Motor neuron (in vitro differentiated cells): ENCODE measurements around the gene C1QTNF9. TPM values are rescaled to one million over a fixed set of nuclear protein-coding genes. Genes with fewer than 3 reads are reported as not detected.
"Not testable (repeated sequence)": the region's sequence is repeated elsewhere in the genome, so short reads cannot be mapped to it uniquely, and the experiment has no call there.

Source experiments
- ATAC-seq, 8 experiments: fragments of 200-7000 bp; cut with Tn5 transposase; replicated peaks in 6 of 8; 2 replicates each; pipeline ENCODE4 v1.8.0; 2021; ENCODE audit warnings: mild to moderate bottlenecking in 8 of 8, moderate library complexity in 8 of 8
- H3K27ac ChIP-seq, 2 donors: fragments of 250-450 bp; sonication (Bioruptor Pico); 2 replicates each; pipeline ENCODE4 v1.9.0; 2021; ENCODE audit warnings: antibody characterized with exemption in 2 of 2, mild to moderate bottlenecking in 2 of 2, moderate library complexity in 1 of 2
- H3K4me1 ChIP-seq, 2 donors: fragments of 250-450 bp; sonication (Bioruptor Pico); replicated peaks in 1 of 2; 2 replicates each; pipeline ENCODE4 v1.6.1; 2021; ENCODE audit warnings: antibody characterized with exemption in 2 of 2, mild to moderate bottlenecking in 2 of 2, moderate library complexity in 1 of 2
- H3K4me3 ChIP-seq, 5 donors: fragments of 250-450 bp; sonication (Bioruptor Pico); 2 replicates each; pipeline ENCODE4 v1.9.0; 2021; ENCODE audit warnings: antibody characterized with exemption in 5 of 5, mild to moderate bottlenecking in 5 of 5, moderate library complexity in 4 of 5
- WGBS, 10 experiments: fragments of 450-650 bp; shearing (Covaris generic); methylation state at CpG; one replicate each; pipeline ENCODE4 v1.0.0; 2022; 5-methylcytosine and 5-hydroxymethylcytosine counted together
- in situ Hi-C, 9 experiments: fragments of 400-800 bp; cut with MboI; loops; one replicate each; pipeline ENCODE4 v1.15.0; 2021; ENCODE audit warnings: low sequenced_read_pairs in 9 of 9, low pct_unique_long_range_greater_than_20kb in 2 of 9; ENCODE audit not compliant: unreplicated experiment in 9 of 9
- total RNA-seq, 8 experiments: library from RNA; unstranded; fragments of 300-600 nt; gene quantifications; 2 replicates each; pipeline versions ENCODE4 v1.2.3 to v1.2.4, GENCODE V29; 2022

Gene C1QTNF9
- under 1 TPM in 3 of 8 experiments, not detected in 5; 0.20 to 0.31 (median 0.22) TPM for total RNA-seq

- not testable (repeated sequence) for ATAC-seq, H3K27ac ChIP-seq, H3K4me1 ChIP-seq, H3K4me3 ChIP-seq
- in situ Hi-C loops, result loop anchor here in 1 of 9 experiments (25.0 kb wide), 1 partner anchor 228 kb away; no protein-coding TSS in a partner anchor
- 83 to 100% (median 92%) methylated on average over 1 to 2 of the region's 2 CpGs; no CpG with 5 or more reads in 4 of the 10 experiments for WGBS, 10 experiments
These were observed at the start of gene C1QTNF9 for GRCh38 chr13:24309300-24309699. TSS of gene C1QTNF9 (plus strand) at chr13:24309580. CDS start at chr13:24316004, 6,424 bp downstream.

GRCh38 chr13:24261566-24261965 is 47.8 kb upstream of the C1QTNF9 start:
- in situ Hi-C loops, result no loop called here
- peaks cover 0 to 3% of the 10 kb centered on the region in 2 donors for H3K4me1 ChIP-seq
- H3K4me3 ChIP-seq, result no peak overlapping the region
- no peak overlapping the region for H3K27ac ChIP-seq
- WGBS, 10 experiments, result 82 to 100% (median 90%) methylated on average over 1 to 3 of the region's 3 CpGs; no CpG with 5 or more reads in 3 of the 10 experiments
- ATAC-seq, result no peak

DNA sequence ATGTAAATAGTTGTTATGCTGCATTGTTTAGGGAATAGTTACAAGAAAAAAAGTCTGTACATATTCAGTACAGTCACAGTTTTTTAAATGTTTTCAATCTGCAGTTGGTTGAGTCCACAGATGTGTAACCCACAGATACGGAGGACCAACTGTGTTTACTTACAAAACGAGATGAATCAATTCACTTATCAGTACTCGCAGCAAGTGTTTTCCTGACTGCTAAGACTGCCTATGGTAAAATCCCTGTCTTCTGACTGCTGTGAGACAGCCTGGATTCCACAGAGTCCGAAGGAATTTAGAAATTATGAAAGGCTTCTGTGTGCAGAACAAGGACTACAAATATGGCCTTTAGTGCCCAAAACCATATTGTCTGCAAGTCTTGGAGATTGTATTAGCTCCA is 45.7 kb upstream of the C1QTNF9 start:
- H3K4me3 ChIP-seq, result no peak overlapping the region
- peaks cover 0 to 3% of the 10 kb centered on the region in 2 donors for H3K4me1 ChIP-seq
- peak in 5 of 8 experiments; percentile 44 to 92 (median 45) for ATAC-seq
- H3K27ac ChIP-seq, result no peak overlapping the region
- 24 to 100% (median 82%) methylated on average over 1 to 4 of the region's 4 CpGs; no CpG with 5 or more reads in 1 of the 10 experiments for WGBS, 10 experiments
- in situ Hi-C loops, result no loop called here

DNA sequence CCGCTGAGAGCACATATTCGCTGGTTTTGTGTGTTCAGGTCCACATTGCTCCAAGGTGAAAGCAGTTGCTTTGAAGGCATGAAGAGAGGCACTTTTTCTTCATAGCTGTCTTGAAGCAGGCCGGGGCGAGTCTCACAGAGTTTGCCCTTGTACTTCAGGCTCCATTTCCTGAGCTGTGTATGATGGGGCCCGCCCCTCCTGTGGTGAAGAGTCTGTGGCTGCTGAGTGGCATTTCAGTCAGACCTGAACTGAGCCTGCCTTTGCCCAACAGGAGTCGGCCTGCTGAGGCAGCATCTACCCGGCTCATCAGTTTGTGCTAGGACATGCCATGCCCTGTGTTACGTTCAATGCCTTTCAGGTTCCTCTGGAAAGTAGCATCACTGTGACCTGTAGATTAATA is 44.4 kb upstream of the C1QTNF9 start:
- no peak overlapping the region for H3K4me3 ChIP-seq
- peaks cover 0 to 3% of the 10 kb centered on the region in 2 donors for H3K4me1 ChIP-seq
- in situ Hi-C loops, result no loop called here
- H3K27ac ChIP-seq, result no peak overlapping the region
- peak in 1 of 8 experiments; percentile 40 for ATAC-seq
- 75 to 100% (median 96%) methylated on average over 1 to 5 of the region's 8 CpGs; no CpG with 5 or more reads in 3 of the 10 experiments for WGBS, 10 experiments

DNA sequence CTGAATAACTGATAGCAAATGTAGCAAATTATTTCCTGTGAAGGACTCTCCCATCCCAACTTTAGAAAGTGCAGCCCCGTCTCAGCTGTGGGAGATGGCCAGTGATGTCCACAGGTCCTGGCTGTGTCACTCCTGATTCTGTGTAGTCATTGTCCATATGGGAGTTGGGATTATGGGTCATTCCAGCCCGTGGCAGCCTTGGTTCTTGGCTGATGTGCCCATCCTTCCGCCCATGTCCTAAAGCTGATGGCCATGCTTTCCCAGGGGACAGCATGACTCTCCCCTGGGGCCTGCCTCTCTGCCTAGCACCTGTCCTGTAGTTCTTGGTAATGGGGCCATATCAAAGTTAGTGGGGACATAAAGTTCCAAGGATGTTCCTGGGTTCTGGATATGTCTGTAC is 43.9 kb upstream of the C1QTNF9 start:
- in situ Hi-C loops, result no loop called here
- no peak for ATAC-seq
- no peak overlapping the region for H3K27ac ChIP-seq

GRCh38 chr13:24267274-24267673 is 42.1 kb upstream of the C1QTNF9 start:
- H3K4me1 ChIP-seq, result peaks cover 18 to 21% of the 10 kb centered on the region in 2 donors
- no peak for ATAC-seq
- no peak overlapping the region for H3K4me3 ChIP-seq
- WGBS, 10 experiments, result 25 to 100% (median 90%) methylated on average over 1 to 3 of the region's 3 CpGs; no CpG with 5 or more reads in 1 of the 10 experiments
- in situ Hi-C loops, result no loop called here
- H3K27ac ChIP-seq, result no peak overlapping the region

More for the DNA sequence above, 43.9 kb upstream of the C1QTNF9 start:
- Histone ChIP-seq H3K4me1 (peaks cover 3 to 5% of the 10 kb centered on the region in 2 donors), H3K4me3 (no peak overlapping the region)
- WGBS, 10 experiments, result 90% methylated on average over 2 of the region's 3 CpGs; no CpG with 5 or more reads in 9 of the 10 experiments

DNA sequence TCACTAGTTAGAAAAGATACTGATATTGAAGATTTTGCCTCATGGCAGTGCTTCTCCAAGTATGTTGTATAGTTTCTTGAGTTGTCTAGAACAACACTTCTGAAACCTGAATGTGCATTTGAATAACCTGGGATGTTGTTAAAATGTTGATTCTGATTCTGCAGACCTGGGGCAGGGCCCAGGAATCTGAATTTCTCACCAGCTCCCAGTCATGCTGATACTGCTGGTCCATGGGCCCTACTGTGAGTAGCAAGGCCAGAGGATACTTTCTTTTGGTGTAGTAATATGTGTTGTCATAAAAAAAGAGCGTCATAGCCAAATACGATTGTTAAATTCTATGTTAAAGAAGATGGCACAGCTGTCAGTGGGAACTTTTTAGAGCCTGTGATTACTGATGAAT is 41.6 kb upstream of the C1QTNF9 start:
- in situ Hi-C loops, result no loop called here
- peaks cover 23 to 26% of the 10 kb centered on the region in 2 donors for H3K4me1 ChIP-seq
- ATAC-seq, result no peak
- no peak overlapping the region for H3K27ac ChIP-seq
- H3K4me3 ChIP-seq, result no peak overlapping the region
- 84 to 100% (median 95%) methylated on average over 1 to 2 of the region's 2 CpGs; no CpG with 5 or more reads in 2 of the 10 experiments for WGBS, 10 experiments

- in situ Hi-C loops, result no loop called here
- ATAC-seq, result no peak
- H3K27ac ChIP-seq, result no peak overlapping the region
- no peak overlapping the region for H3K4me3 ChIP-seq
- peaks cover 27 to 30% of the 10 kb centered on the region in 2 donors for H3K4me1 ChIP-seq
- WGBS, 10 experiments, result 73 to 98% (median 93%) methylated on average over 2 to 4 of the region's 4 CpGs; no CpG with 5 or more reads in 3 of the 10 experiments
These were observed 39.6 kb upstream of the C1QTNF9 start for GRCh38 chr13:24269821-24270220.

DNA sequence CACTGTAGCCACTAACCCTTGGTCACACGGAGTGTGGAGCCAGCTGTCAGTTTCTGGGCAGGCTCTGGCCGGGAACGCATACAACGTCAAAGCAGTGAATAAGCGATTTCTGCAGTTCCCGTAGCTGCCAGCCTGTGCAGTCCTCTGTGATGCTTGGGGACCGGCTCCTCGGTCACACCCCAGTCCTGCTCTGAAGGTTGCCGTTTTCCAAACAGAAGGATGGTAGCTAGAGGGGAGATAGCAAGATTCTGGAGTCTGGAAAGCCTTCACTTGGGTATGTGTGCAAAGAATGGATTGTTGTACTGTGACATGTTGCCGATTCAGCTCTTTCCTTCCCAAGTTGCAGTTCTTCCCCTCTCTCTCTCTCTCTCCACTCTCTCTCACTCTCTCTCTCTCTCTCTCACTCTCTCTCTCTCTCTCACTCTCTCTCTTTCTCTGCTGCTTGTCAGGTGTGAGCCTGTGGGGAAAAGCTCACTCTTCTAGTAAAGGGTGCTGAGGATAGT is 38.7 kb upstream of the C1QTNF9 start:
- peaks cover 31 to 35% of the 10 kb centered on the region in 2 donors for H3K4me1 ChIP-seq
- in situ Hi-C loops, result no loop called here
- peak overlapping the region in 1 of 2 donors; percentile 4 for H3K27ac ChIP-seq
- 6 to 16% (median 12%) methylated on average over 4 to 10 of the region's 10 CpGs; no CpG with 5 or more reads in 5 of the 10 experiments for WGBS, 10 experiments
- peak; percentile 59 to 98 (median 90) for ATAC-seq
- peak overlapping the region; percentile 4 to 32 (median 23) for H3K4me3 ChIP-seq

DNA sequence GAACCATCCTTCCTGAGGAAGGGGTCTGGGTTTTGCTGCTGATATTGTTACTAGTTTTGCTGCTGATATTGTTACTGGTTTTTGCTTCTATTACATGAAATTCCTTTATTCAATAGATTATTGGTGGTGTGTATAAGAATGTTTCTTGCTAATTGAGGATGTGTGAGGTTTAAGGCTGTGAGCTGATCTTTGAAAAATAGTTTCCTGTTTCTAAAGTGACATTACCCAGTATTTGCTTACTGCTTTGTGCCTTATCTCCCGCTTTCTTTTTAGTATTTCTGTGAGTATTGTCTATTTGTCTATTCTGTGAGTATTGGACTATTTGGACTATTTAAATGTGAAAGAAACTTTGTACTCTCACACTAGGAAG is 38.2 kb upstream of the C1QTNF9 start:
- Histone ChIP-seq H3K4me3 (peak overlapping the region in 1 of 5 donors; percentile 23), H3K27ac (no peak overlapping the region), H3K4me1 (peaks cover 31 to 35% of the 10 kb centered on the region in 2 donors)
- WGBS, 10 experiments, result 45 to 100% (median 67%) methylated on average over 1 of the region's 1 CpG; no CpG with 5 or more reads in 3 of the 10 experiments
- in situ Hi-C loops, result no loop called here
- no peak for ATAC-seq

- WGBS, 10 experiments, result 0 to 80% (median 46%) methylated on average over 1 to 17 of the region's 25 CpGs; no CpG with 5 or more reads in 2 of the 10 experiments
- H3K27ac ChIP-seq, result peak overlapping the region; percentile 25 to 38
- peaks cover 31 to 35% of the 10 kb centered on the region in 2 donors for H3K4me1 ChIP-seq
- peak; percentile 31 to 72 (median 53) for ATAC-seq
- no peak overlapping the region for H3K4me3 ChIP-seq
- in situ Hi-C loops, result no loop called here
These were observed 37.6 kb upstream of the C1QTNF9 start for GRCh38 chr13:24271601-24272451.

DNA sequence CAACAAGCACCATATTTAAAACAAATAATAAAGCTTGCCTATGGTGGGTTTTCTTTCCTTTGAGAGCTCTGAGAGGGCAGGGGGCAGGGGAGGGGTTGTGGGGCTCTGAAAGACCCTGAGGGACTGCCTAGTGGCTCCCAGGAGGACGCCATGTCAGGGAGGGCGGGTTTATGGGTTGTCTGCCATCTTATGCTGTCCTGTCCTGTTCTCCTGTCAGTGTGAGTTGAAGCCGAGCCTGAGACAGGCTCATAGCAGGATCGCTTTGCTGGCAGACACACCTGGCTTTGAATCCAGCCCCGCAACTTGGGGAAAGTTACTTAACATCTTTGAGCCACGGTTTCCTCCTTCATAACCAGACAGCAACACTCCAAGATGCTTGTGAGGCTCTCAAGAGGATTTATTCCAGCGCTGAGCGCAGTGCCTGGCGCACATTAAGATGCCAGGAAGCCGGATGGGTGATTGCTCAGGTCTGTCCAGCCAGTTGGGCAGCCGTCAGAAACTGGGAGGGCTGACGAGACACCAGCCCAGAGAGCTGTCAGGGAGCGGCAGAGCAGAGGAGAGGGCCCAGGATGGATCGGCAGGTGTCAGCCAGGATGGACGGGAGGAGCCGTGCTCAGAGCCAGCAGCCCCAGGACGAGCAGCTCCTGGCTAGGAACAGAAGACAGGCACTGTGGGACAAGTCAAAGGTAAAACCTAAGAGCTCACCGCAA is 36.8 kb upstream of the C1QTNF9 start:
- in situ Hi-C loops, result no loop called here
- H3K27ac ChIP-seq, result peak overlapping the region in 1 of 2 donors; percentile 38
- peaks cover 31 to 35% of the 10 kb centered on the region in 2 donors for H3K4me1 ChIP-seq
- no peak for ATAC-seq
- no peak overlapping the region for H3K4me3 ChIP-seq
- WGBS, 10 experiments, result 72 to 100% (median 88%) methylated on average over 1 to 8 of the region's 18 CpGs; no CpG with 5 or more reads in 4 of the 10 experiments
